Measurements from ENCODE around the gene SUZ12.
"Not testable (repeated sequence)": the region's sequence is repeated elsewhere in the genome, so short reads cannot be mapped to it uniquely, and the experiment has no call there.

SUZ12 gene

GRCh38 chr17:31936615-31937609 lies at the start of gene SUZ12:
Gene SUZ12, plus strand, starts transcription at chr17:31937007. Its CDS starts 240 bp downstream, at chr17:31937247.
- peak; percentile 62 for DNase-seq (ENCODE audit: low read depth)
- H3K4me3 ChIP-seq (ENCODE audit: low read depth, low read length), result peak within 1 kb of the TSS; percentile 59

- no peak overlapping the region for H3K4me3 ChIP-seq (ENCODE audit: low read depth, low read length)
- DNase-seq (ENCODE audit: low read depth), result no peak
These were observed 48.7 kb upstream of the SUZ12 start for GRCh38 chr17:31888124-31888523.

- H3K4me3 ChIP-seq (ENCODE audit: low read depth, low read length), result peak overlapping the region; percentile 100
- no peak for DNase-seq (ENCODE audit: low read depth)
These were observed 35.9 kb upstream of the SUZ12 start for GRCh38 chr17:31900877-31901276.

- no peak for DNase-seq (ENCODE audit: low read depth)
These were observed 34.1 kb upstream of the SUZ12 start for GRCh38 chr17:31902693-31903092.

GRCh38 chr17:31903401-31903800 lies 33.4 kb upstream of the SUZ12 start:
- H3K4me3 ChIP-seq (ENCODE audit: low read depth, low read length), result no peak overlapping the region
- DNase-seq (ENCODE audit: low read depth), result no peak

More at GRCh38 chr17:31902693-31903092, 34.1 kb upstream of the SUZ12 start:
- no peak overlapping the region for H3K4me3 ChIP-seq (ENCODE audit: low read depth, low read length)

- peak; percentile 15 for DNase-seq (ENCODE audit: low read depth)
- H3K4me3 ChIP-seq (ENCODE audit: low read depth, low read length), result no peak overlapping the region
These were observed 29.4 kb upstream of the SUZ12 start for GRCh38 chr17:31907342-31907962.

- no peak for DNase-seq (ENCODE audit: low read depth)
- no peak overlapping the region for H3K4me3 ChIP-seq (ENCODE audit: low read depth, low read length)
These were observed 28.4 kb upstream of the SUZ12 start for GRCh38 chr17:31908386-31908785.

- not testable (repeated sequence) for H3K4me3 ChIP-seq (ENCODE audit: low read depth, low read length)
- DNase-seq (ENCODE audit: low read depth), result peak; percentile 5
These were observed 24.1 kb upstream of the SUZ12 start for GRCh38 chr17:31912705-31913104.

GRCh38 chr17:31915456-31916100 lies 21.2 kb upstream of the SUZ12 start:
- no peak for DNase-seq (ENCODE audit: low read depth)
- H3K4me3 ChIP-seq (ENCODE audit: low read depth, low read length), result no peak overlapping the region

GRCh38 chr17:31916491-31917064 lies 20.2 kb upstream of the SUZ12 start:
- H3K4me3 ChIP-seq (ENCODE audit: low read depth, low read length), result no peak overlapping the region
- no peak for DNase-seq (ENCODE audit: low read depth)

GRCh38 chr17:31917065-31917529 lies 19.7 kb upstream of the SUZ12 start:
- H3K4me3 ChIP-seq (ENCODE audit: low read depth, low read length), result no peak overlapping the region
- DNase-seq (ENCODE audit: low read depth), result no peak

GRCh38 chr17:31917721-31918120 lies 19.1 kb upstream of the SUZ12 start:
- not testable (repeated sequence) for DNase-seq (ENCODE audit: low read depth); H3K4me3 ChIP-seq (ENCODE audit: low read depth, low read length)

- no peak for DNase-seq (ENCODE audit: low read depth)
- H3K4me3 ChIP-seq (ENCODE audit: low read depth, low read length), result no peak overlapping the region
These were observed 18.1 kb upstream of the SUZ12 start for GRCh38 chr17:31918701-31919128.

GRCh38 chr17:31919802-31920525 lies 16.8 kb upstream of the SUZ12 start:
- no peak for DNase-seq (ENCODE audit: low read depth)
- H3K4me3 ChIP-seq (ENCODE audit: low read depth, low read length), result no peak overlapping the region

GRCh38 chr17:31926100-31926729 lies 10.6 kb upstream of the SUZ12 start:
- no peak for DNase-seq (ENCODE audit: low read depth)
- no peak overlapping the region for H3K4me3 ChIP-seq (ENCODE audit: low read depth, low read length)

- H3K4me3 ChIP-seq (ENCODE audit: low read depth, low read length), result no peak overlapping the region
- DNase-seq (ENCODE audit: low read depth), result no peak
These were observed 5.1 kb upstream of the SUZ12 start for GRCh38 chr17:31931756-31932155.

GRCh38 chr17:31935512-31935911 lies 1.3 kb upstream of the SUZ12 start:
- no peak for DNase-seq (ENCODE audit: low read depth)
- no peak overlapping the region for H3K4me3 ChIP-seq (ENCODE audit: low read depth, low read length)

- peak overlapping the region; percentile 52 for H3K4me3 ChIP-seq (ENCODE audit: low read depth, low read length)
- not testable (repeated sequence) for DNase-seq (ENCODE audit: low read depth)
These were observed 1.3 kb downstream of the SUZ12 start for GRCh38 chr17:31937926-31938641.
